WTC11 (cell line): Measurements from ENCODE around the gene APBA3. TPM values are rescaled to one million over a fixed set of nuclear protein-coding genes. Genes with fewer than 3 reads are reported as not detected.

Source experiments
- ATAC-seq: fragments of 200-7000 bp; cut with Tn5 transposase; 2 replicates; pipeline ENCODE4 v1.10.0; 2021; ENCODE audit warnings: mild to moderate bottlenecking, moderate library complexity
- CTCF ChIA-PET: fragments of 300-600 bp; sonication (Branson Sonifier 250); formaldehyde crosslinking; loops from one replicate; lab custom pipeline; 2021; ENCODE audit warnings: antibody characterized with exemption; lab: Charles Lee
- POLR2A ChIA-PET: fragments of 350-600 bp; sonication (Branson Sonifier 250); formaldehyde crosslinking; loops from one replicate; lab custom pipeline; 2021; ENCODE audit warnings: antibody characterized with exemption; lab: Charles Lee
- DNase-seq: peaks from one replicate; pipeline ENCODE4 v3.0.0; 2021; ENCODE audit warnings: low spot score
- H3K27ac Mint-ChIP-seq: 2 replicates; pipeline ENCODE4 v1.8.0; 2021; ENCODE audit warnings: mixed read lengths
- H3K27me3 Mint-ChIP-seq: 2 replicates; pipeline ENCODE4 v1.8.0; 2021; ENCODE audit warnings: low read depth, mild to moderate bottlenecking, moderate library complexity, mixed read lengths
- H3K36me3 Mint-ChIP-seq: 2 replicates; pipeline ENCODE4 v1.8.0; 2021; ENCODE audit warnings: mixed read lengths
- H3K4me1 Mint-ChIP-seq: 2 replicates; pipeline ENCODE4 v1.8.0; 2022; ENCODE audit warnings: mixed read lengths
- H3K4me3 Mint-ChIP-seq: 2 replicates; pipeline ENCODE4 v1.8.0; 2021; ENCODE audit warnings: mild to moderate bottlenecking, moderate library complexity, mixed read lengths
- H3K9me3 Mint-ChIP-seq: 2 replicates; pipeline ENCODE4 v1.8.0; 2021; ENCODE audit warnings: mixed read lengths
- ATF3 ChIP-seq: sonication (generic); formaldehyde crosslinking; conservative IDR thresholded peaks from 2 replicates; pipeline ENCODE4 v1.8.1; 2022; ENCODE audit warnings: mild to moderate bottlenecking, missing genetic modification reagents
- ESRRA ChIP-seq: sonication (generic); formaldehyde crosslinking; IDR thresholded peaks from 2 replicates; pipeline ENCODE4 v1.8.1; 2022; ENCODE audit warnings: mild to moderate bottlenecking, missing genetic modification reagents, borderline replicate concordance
- GABPB1 ChIP-seq: sonication (generic); formaldehyde crosslinking; IDR thresholded peaks from 2 replicates; pipeline ENCODE4 v1.8.1; 2023; ENCODE audit warnings: mild to moderate bottlenecking, missing genetic modification reagents
- MYBL2 ChIP-seq: sonication (generic); formaldehyde crosslinking; IDR thresholded peaks from 2 replicates; pipeline ENCODE4 v1.8.1; 2023; ENCODE audit warnings: mild to moderate bottlenecking, moderate library complexity, missing genetic modification reagents
- NFYB ChIP-seq: sonication (generic); formaldehyde crosslinking; conservative IDR thresholded peaks from 2 replicates; pipeline ENCODE4 v1.8.0; 2022; ENCODE audit warnings: low read depth, missing genetic modification reagents
- NR2C2 ChIP-seq: sonication (generic); formaldehyde crosslinking; IDR thresholded peaks from 2 replicates; pipeline ENCODE4 v1.8.0; 2022; ENCODE audit warnings: mild to moderate bottlenecking, missing genetic modification reagents
- SOX15 ChIP-seq: fragments of 250-450 bp; sonication (Bioruptor Pico); IDR thresholded peaks from 2 replicates; pipeline ENCODE4 v1.9.0; 2021; ENCODE audit warnings: mild to moderate bottlenecking
- TEAD1 ChIP-seq: sonication (generic); formaldehyde crosslinking; IDR thresholded peaks from 2 replicates; pipeline ENCODE4 v1.8.0; 2022; ENCODE audit warnings: mild to moderate bottlenecking, missing genetic modification reagents
- ZNF232 ChIP-seq: sonication (generic); formaldehyde crosslinking; IDR thresholded peaks from 2 replicates; pipeline ENCODE4 v1.8.0; 2022; ENCODE audit warnings: mild to moderate bottlenecking, missing genetic modification reagents
- ZNF317 ChIP-seq: sonication (generic); formaldehyde crosslinking; IDR thresholded peaks from 2 replicates; pipeline ENCODE4 v1.8.1; 2023; ENCODE audit warnings: low read depth, mild to moderate bottlenecking, moderate library complexity, missing genetic modification reagents, borderline replicate concordance
- ZNF423 ChIP-seq: fragments of 250-450 bp; sonication (Bioruptor Pico); IDR thresholded peaks from 2 replicates; pipeline ENCODE4 v2.1.2; 2022; ENCODE audit warnings: mild to moderate bottlenecking, moderate library complexity
- ZNF425 ChIP-seq: fragments of 250-450 bp; sonication (Bioruptor Pico); conservative IDR thresholded peaks from 2 replicates; pipeline ENCODE4 v1.9.0; 2021; ENCODE audit warnings: mild to moderate bottlenecking
- ZNF512 ChIP-seq: sonication (generic); formaldehyde crosslinking; IDR thresholded peaks from 2 replicates; pipeline ENCODE4 v1.8.1; 2022; ENCODE audit warnings: missing genetic modification reagents, borderline replicate concordance
- ZSCAN18 ChIP-seq: fragments of 250-450 bp; sonication (Bioruptor Pico); IDR thresholded peaks from 2 replicates; pipeline ENCODE4 v2.1.2; 2022; ENCODE audit warnings: mild to moderate bottlenecking, moderate library complexity
- total RNA-seq: library from RNA; stranded (reverse); gene quantifications from 3 replicates; pipeline ENCODE4 v1.2.3, GENCODE V29; 2021
- TF ChIP-seq, protein P1 (sequence below): sonication (generic); formaldehyde crosslinking; IDR thresholded peaks from 2 replicates; pipeline ENCODE4 v1.8.1; 2022; ENCODE audit warnings: mild to moderate bottlenecking, moderate library complexity, missing genetic modification reagents
- TF ChIP-seq, protein P2 (sequence below): sonication (generic); formaldehyde crosslinking; IDR thresholded peaks from 2 replicates; pipeline ENCODE4 v1.8.0; 2022; ENCODE audit warnings: mild to moderate bottlenecking, missing genetic modification reagents
- TF ChIP-seq, protein P3 (sequence below): sonication (generic); formaldehyde crosslinking; conservative IDR thresholded peaks from 2 replicates; pipeline ENCODE4 v1.8.1; 2023; ENCODE audit warnings: mild to moderate bottlenecking, low read depth, missing genetic modification reagents, moderate library complexity
- TF ChIP-seq, protein P4 (sequence below): sonication (generic); formaldehyde crosslinking; IDR thresholded peaks from 2 replicates; pipeline ENCODE4 v1.8.1; 2023; ENCODE audit warnings: mild to moderate bottlenecking, missing genetic modification reagents, moderate library complexity
- TF ChIP-seq, protein P5 (sequence below): sonication (generic); formaldehyde crosslinking; IDR thresholded peaks from 2 replicates; pipeline ENCODE4 v1.8.1; 2023; ENCODE audit warnings: mild to moderate bottlenecking, missing genetic modification reagents

APBA3 gene
- total RNA-seq, 1 experiment from 2014 or later = 27.5 TPM

GRCh38 chr19:3807574-3808354, 46.3 kb upstream of the APBA3 start (continued):
- no peak for TF ChIP-seq NFYB (CRISPR knock-in tag)

- POLR2A ChIA-PET = no interaction called here
- CTCF ChIA-PET = interaction anchor here (0.8 kb wide), 1 partner anchor 15 kb away, joined by 3 read pairs; no protein-coding TSS in a partner anchor
- Mint-ChIP-seq H3K27me3 (peaks cover 10% of the 10 kb centered on the region), H3K9me3 (peaks cover 7% of the 10 kb centered on the region), H3K36me3 (no peaks in the 10 kb centered on the region), H3K27ac (no peak overlapping the region), H3K4me3 (no peak overlapping the region), H3K4me1 (no peaks in the 10 kb centered on the region)
- DNase-seq (no peak), ATAC-seq (no peak)
- TF ChIP-seq, protein P1, sequence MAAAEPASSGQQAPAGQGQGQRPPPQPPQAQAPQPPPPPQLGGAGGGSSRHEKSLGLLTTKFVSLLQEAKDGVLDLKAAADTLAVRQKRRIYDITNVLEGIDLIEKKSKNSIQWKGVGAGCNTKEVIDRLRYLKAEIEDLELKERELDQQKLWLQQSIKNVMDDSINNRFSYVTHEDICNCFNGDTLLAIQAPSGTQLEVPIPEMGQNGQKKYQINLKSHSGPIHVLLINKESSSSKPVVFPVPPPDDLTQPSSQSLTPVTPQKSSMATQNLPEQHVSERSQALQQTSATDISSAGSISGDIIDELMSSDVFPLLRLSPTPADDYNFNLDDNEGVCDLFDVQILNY (CRISPR knock-in tag) = no peak
- TF ChIP-seq SOX15 (no peak), NFYB (CRISPR knock-in tag) (no peak), ESRRA (CRISPR knock-in tag) (no peak), NR2C2 (CRISPR knock-in tag) (no peak), GABPB1 (CRISPR knock-in tag) (no peak), TEAD1 (no peak), ZNF232 (CRISPR knock-in tag) (no peak), ZSCAN18 (CRISPR knock-in tag) (no peak), MYBL2 (CRISPR knock-in tag) (no peak), ZNF423 (CRISPR knock-in tag) (no peak), ZNF512 (CRISPR knock-in tag) (no peak), ZNF425 (no peak), ATF3 (CRISPR knock-in tag) (no peak), ZNF317 (no peak)
- TF ChIP-seq, protein P2, sequence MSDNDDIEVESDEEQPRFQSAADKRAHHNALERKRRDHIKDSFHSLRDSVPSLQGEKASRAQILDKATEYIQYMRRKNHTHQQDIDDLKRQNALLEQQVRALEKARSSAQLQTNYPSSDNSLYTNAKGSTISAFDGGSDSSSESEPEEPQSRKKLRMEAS (CRISPR knock-in tag) = no peak
- TF ChIP-seq, protein P3, sequence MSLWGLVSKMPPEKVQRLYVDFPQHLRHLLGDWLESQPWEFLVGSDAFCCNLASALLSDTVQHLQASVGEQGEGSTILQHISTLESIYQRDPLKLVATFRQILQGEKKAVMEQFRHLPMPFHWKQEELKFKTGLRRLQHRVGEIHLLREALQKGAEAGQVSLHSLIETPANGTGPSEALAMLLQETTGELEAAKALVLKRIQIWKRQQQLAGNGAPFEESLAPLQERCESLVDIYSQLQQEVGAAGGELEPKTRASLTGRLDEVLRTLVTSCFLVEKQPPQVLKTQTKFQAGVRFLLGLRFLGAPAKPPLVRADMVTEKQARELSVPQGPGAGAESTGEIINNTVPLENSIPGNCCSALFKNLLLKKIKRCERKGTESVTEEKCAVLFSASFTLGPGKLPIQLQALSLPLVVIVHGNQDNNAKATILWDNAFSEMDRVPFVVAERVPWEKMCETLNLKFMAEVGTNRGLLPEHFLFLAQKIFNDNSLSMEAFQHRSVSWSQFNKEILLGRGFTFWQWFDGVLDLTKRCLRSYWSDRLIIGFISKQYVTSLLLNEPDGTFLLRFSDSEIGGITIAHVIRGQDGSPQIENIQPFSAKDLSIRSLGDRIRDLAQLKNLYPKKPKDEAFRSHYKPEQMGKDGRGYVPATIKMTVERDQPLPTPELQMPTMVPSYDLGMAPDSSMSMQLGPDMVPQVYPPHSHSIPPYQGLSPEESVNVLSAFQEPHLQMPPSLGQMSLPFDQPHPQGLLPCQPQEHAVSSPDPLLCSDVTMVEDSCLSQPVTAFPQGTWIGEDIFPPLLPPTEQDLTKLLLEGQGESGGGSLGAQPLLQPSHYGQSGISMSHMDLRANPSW (CRISPR knock-in tag) = no peak
- TF ChIP-seq, protein P4, sequence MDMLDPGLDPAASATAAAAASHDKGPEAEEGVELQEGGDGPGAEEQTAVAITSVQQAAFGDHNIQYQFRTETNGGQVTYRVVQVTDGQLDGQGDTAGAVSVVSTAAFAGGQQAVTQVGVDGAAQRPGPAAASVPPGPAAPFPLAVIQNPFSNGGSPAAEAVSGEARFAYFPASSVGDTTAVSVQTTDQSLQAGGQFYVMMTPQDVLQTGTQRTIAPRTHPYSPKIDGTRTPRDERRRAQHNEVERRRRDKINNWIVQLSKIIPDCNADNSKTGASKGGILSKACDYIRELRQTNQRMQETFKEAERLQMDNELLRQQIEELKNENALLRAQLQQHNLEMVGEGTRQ (CRISPR knock-in tag) = no peak
- TF ChIP-seq, protein P5, sequence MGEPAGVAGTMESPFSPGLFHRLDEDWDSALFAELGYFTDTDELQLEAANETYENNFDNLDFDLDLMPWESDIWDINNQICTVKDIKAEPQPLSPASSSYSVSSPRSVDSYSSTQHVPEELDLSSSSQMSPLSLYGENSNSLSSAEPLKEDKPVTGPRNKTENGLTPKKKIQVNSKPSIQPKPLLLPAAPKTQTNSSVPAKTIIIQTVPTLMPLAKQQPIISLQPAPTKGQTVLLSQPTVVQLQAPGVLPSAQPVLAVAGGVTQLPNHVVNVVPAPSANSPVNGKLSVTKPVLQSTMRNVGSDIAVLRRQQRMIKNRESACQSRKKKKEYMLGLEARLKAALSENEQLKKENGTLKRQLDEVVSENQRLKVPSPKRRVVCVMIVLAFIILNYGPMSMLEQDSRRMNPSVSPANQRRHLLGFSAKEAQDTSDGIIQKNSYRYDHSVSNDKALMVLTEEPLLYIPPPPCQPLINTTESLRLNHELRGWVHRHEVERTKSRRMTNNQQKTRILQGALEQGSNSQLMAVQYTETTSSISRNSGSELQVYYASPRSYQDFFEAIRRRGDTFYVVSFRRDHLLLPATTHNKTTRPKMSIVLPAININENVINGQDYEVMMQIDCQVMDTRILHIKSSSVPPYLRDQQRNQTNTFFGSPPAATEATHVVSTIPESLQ (CRISPR knock-in tag) = no peak
These were observed 45.6 kb upstream of the APBA3 start for GRCh38 chr19:3807131-3807480.
